Measurements from ENCODE around the gene STOX2. TPM values are rescaled to one million over a fixed set of nuclear protein-coding genes. Genes with fewer than 3 reads are reported as not detected.

The STOX2 gene
- polyA plus RNA-seq, 1 donor from 2014 or later, result 26.1 TPM

DNA sequence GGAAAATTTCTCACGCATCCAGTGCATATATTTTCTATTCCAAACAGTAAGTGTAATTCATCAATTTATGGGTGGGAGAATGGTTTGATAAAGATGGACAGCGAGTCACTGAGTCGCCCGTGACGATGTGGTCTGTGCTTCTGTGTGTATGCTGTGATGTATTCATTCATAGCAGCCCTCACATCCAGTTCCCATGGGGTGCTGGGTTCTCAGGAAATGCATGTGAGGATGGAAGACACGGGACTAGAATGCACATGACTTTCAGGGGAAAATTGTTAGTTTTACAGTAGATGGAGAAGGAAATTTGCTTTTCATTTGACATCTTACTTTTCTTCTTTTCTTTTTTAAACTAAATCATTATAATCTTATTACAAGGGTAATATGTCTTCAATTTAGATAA, 152.9 kb downstream of the STOX2 start:
- H3K9me3 ChIP-seq (ENCODE audit: low read length), result no peaks in the 10 kb centered on the region
- no peak overlapping the region for H2AFZ ChIP-seq (ENCODE audit: low read depth, low read length)

GRCh38 chr4:184059099-184059498, 154.0 kb downstream of the STOX2 start:
- TF ChIP-seq SMC3 (conservative IDR thresholded peaks at IDR 0.05; ENCODE audit: poor library complexity) (no peak), TAF1 (IDR thresholded peaks at IDR 0.05; ENCODE audit: low read depth) (no peak), POLR2AphosphoS5 (IDR thresholded peaks at IDR 0.05) (no peak), MXI1 (conservative IDR thresholded peaks at IDR 0.05; ENCODE audit: poor library complexity, severe bottlenecking) (no peak), EP300 (conservative IDR thresholded peaks at IDR 0.05; ENCODE audit: poor library complexity, severe bottlenecking) (no peak), CTCF (IDR thresholded peaks at IDR 0.05; ENCODE audit: poor library complexity, severe bottlenecking) (no peak), RAD21 (conservative IDR thresholded peaks at IDR 0.05) (no peak), EZH2 (IDR thresholded peaks at IDR 0.05; ENCODE audit: borderline replicate concordance, insufficient read depth, low read length, poor library complexity, severe bottlenecking) (no peak)
- TF ChIP-seq, protein P1, sequence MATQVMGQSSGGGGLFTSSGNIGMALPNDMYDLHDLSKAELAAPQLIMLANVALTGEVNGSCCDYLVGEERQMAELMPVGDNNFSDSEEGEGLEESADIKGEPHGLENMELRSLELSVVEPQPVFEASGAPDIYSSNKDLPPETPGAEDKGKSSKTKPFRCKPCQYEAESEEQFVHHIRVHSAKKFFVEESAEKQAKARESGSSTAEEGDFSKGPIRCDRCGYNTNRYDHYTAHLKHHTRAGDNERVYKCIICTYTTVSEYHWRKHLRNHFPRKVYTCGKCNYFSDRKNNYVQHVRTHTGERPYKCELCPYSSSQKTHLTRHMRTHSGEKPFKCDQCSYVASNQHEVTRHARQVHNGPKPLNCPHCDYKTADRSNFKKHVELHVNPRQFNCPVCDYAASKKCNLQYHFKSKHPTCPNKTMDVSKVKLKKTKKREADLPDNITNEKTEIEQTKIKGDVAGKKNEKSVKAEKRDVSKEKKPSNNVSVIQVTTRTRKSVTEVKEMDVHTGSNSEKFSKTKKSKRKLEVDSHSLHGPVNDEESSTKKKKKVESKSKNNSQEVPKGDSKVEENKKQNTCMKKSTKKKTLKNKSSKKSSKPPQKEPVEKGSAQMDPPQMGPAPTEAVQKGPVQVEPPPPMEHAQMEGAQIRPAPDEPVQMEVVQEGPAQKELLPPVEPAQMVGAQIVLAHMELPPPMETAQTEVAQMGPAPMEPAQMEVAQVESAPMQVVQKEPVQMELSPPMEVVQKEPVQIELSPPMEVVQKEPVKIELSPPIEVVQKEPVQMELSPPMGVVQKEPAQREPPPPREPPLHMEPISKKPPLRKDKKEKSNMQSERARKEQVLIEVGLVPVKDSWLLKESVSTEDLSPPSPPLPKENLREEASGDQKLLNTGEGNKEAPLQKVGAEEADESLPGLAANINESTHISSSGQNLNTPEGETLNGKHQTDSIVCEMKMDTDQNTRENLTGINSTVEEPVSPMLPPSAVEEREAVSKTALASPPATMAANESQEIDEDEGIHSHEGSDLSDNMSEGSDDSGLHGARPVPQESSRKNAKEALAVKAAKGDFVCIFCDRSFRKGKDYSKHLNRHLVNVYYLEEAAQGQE (IDR thresholded peaks at IDR 0.05; ENCODE audit: borderline replicate concordance), result no peak
- no peaks in the 10 kb centered on the region for H3K27me3 ChIP-seq (ENCODE audit: insufficient read depth, low read depth, low read length)
- no peaks in the 10 kb centered on the region for H4K20me1 ChIP-seq (ENCODE audit: insufficient read depth)
- H3K27ac ChIP-seq (ENCODE audit: low read length), result no peak overlapping the region
- H3K36me3 ChIP-seq (ENCODE audit: insufficient read depth, low read length), result no peaks in the 10 kb centered on the region
- H3K79me2 ChIP-seq (replicated peaks; ENCODE audit: insufficient read depth, low read length), result no peaks in the 10 kb centered on the region
- H3K4me2 ChIP-seq (ENCODE audit: low read length), result no peak overlapping the region
- H3K9me2 ChIP-seq (ENCODE audit: insufficient read depth, low read length), result no peaks in the 10 kb centered on the region
- H3F3A ChIP-seq (ENCODE audit: insufficient read depth, low read length, poor library complexity, severe bottlenecking), result no peaks in the 10 kb centered on the region
- no peaks in the 10 kb centered on the region for H3K9me3 ChIP-seq (ENCODE audit: low read length)
- no peak overlapping the region for H3K9ac ChIP-seq (ENCODE audit: low read length)
- no peak overlapping the region for H2AFZ ChIP-seq (ENCODE audit: low read depth, low read length)
- no peak overlapping the region for H3K4me3 ChIP-seq (ENCODE audit: low read length)

More for the DNA sequence above, 152.9 kb downstream of the STOX2 start:
- Histone ChIP-seq H4K20me1 (ENCODE audit: insufficient read depth) (no peaks in the 10 kb centered on the region), H3K79me2 (replicated peaks; ENCODE audit: insufficient read depth, low read length) (no peaks in the 10 kb centered on the region), H3K9ac (ENCODE audit: low read length) (no peak overlapping the region), H3K27me3 (ENCODE audit: insufficient read depth, low read depth, low read length) (no peaks in the 10 kb centered on the region), H3K4me2 (ENCODE audit: low read length) (no peak overlapping the region), H3F3A (ENCODE audit: insufficient read depth, low read length, poor library complexity, severe bottlenecking) (no peaks in the 10 kb centered on the region), H3K4me3 (ENCODE audit: low read length) (no peak overlapping the region), H3K27ac (ENCODE audit: low read length) (no peak overlapping the region), H3K36me3 (ENCODE audit: insufficient read depth, low read length) (no peaks in the 10 kb centered on the region), H3K9me2 (ENCODE audit: insufficient read depth, low read length) (no peaks in the 10 kb centered on the region)
- TF ChIP-seq, protein P1 (IDR thresholded peaks at IDR 0.05; ENCODE audit: borderline replicate concordance), result no peak
- TF ChIP-seq SMC3 (conservative IDR thresholded peaks at IDR 0.05; ENCODE audit: poor library complexity) (no peak), TAF1 (IDR thresholded peaks at IDR 0.05; ENCODE audit: low read depth) (no peak), EZH2 (IDR thresholded peaks at IDR 0.05; ENCODE audit: borderline replicate concordance, insufficient read depth, low read length, poor library complexity, severe bottlenecking) (no peak), MXI1 (conservative IDR thresholded peaks at IDR 0.05; ENCODE audit: poor library complexity, severe bottlenecking) (no peak), POLR2AphosphoS5 (IDR thresholded peaks at IDR 0.05) (no peak), EP300 (conservative IDR thresholded peaks at IDR 0.05; ENCODE audit: poor library complexity, severe bottlenecking) (no peak), CTCF (IDR thresholded peaks at IDR 0.05; ENCODE audit: poor library complexity, severe bottlenecking) (no peak), RAD21 (conservative IDR thresholded peaks at IDR 0.05) (no peak)

Measured in neural cell (in vitro differentiated cells).